ENCODE results near the gene TRIM50. TPM values are rescaled to one million over a fixed set of nuclear protein-coding genes. Genes with fewer than 3 reads are reported as not detected.

TRIM50 gene
- total and polyA plus RNA-seq, 2 of the 13 experiments (the other 11 are each of a cell fraction or from before 2014, with no cell fraction given), result 4.2 to 24.5 TPM

GRCh38 chr7:73369009-73369408, 41.1 kb upstream of the TRIM50 start (continued):
- TF ChIP-seq ZNF563 (CRISPR knock-in tag; IDR thresholded peaks at IDR 0.05), result no peak
- 0 out of 2 replicates have a peak, but pooled peaks have one; percentile 41 for TF ChIP-seq ZBTB7B (CRISPR knock-in tag; IDR thresholded peaks at IDR 0.05)
- TF ChIP-seq ISX (CRISPR knock-in tag; conservative IDR thresholded peaks at IDR 0.05), result no peak
- no peak for TF ChIP-seq ZBTB10 (CRISPR knock-in tag; IDR thresholded peaks at IDR 0.05; ENCODE audit: borderline replicate concordance)
- no peak for TF ChIP-seq PAXIP1 (CRISPR knock-in tag; conservative IDR thresholded peaks at IDR 0.05)
- TF ChIP-seq ISL2 (CRISPR knock-in tag; IDR thresholded peaks at IDR 0.05), result 0 out of 2 replicates have a peak, but pooled peaks have one; percentile 21
- no peak for TF ChIP-seq ZNF281 (CRISPR knock-in tag; IDR thresholded peaks at IDR 0.05; ENCODE audit: borderline replicate concordance)
- TF ChIP-seq FOXA3 (CRISPR knock-in tag; IDR thresholded peaks at IDR 0.05), result peak; percentile 21; the same call in 1 of the 2 replicates
- no peak for TF ChIP-seq TFDP2 (CRISPR knock-in tag; IDR thresholded peaks at IDR 0.05)
- no peak for TF ChIP-seq TFDP1 (CRISPR knock-in tag; IDR thresholded peaks at IDR 0.05; ENCODE audit: borderline replicate concordance)
- no peak for TF ChIP-seq ZBTB1 (CRISPR knock-in tag; IDR thresholded peaks at IDR 0.05; ENCODE audit: borderline replicate concordance)
- TF ChIP-seq RBFOX2 (IDR thresholded peaks at IDR 0.05; ENCODE audit: low read depth, low read length), result no peak
